CD4-positive, alpha-beta T cell (primary cell): ENCODE measurements around the gene LRP6. TPM values are rescaled to one million over a fixed set of nuclear protein-coding genes. Genes with fewer than 3 reads are reported as not detected.
A peak's percentile ranks its signal among the peaks of the same experiment; 100 is the strongest.
"Not testable (repeated sequence)": the region's sequence is repeated elsewhere in the genome, so short reads cannot be mapped to it uniquely, and the experiment has no call there.

Experiments
- ATAC-seq: fragments of 200-7000 bp; cut with Tn5 transposase; one replicate; pipeline ENCODE4 v1.10.0; 2022; ENCODE audit warnings: mild to moderate bottlenecking; ENCODE audit not compliant: poor library complexity
- CTCF ChIA-PET: fragments of 350-600 bp; sonication (Branson Sonifier 250); formaldehyde crosslinking; loops from one replicate; lab custom pipeline; 2021; ENCODE audit warnings: antibody characterized with exemption, inconsistent platforms; lab: Charles Lee
- POLR2A ChIA-PET: fragments of 350-600 bp; sonication (Branson Sonifier 250); formaldehyde crosslinking; loops from one replicate; lab custom pipeline; 2021; ENCODE audit warnings: antibody characterized with exemption, inconsistent platforms; lab: Charles Lee
- DNase-seq, 14 experiments: peaks; one replicate each; pipeline ENCODE4 v3.0.0-alpha.2; 2013 to 2020; ENCODE audit warnings: mixed read lengths in 2 of 14
- H3K27ac ChIP-seq, 2 donors: one replicate each; pipeline versions ENCODE4 v1.5.1 to v1.7.0; 2013; ENCODE audit warnings: low read length in 2 of 2, low read depth in 1 of 2, mild to moderate bottlenecking in 1 of 2
- H3K27me3 ChIP-seq, 2 experiments: 1 replicate in 1 of 2; 2 replicates in 1 of 2; pipeline versions ENCODE4 v1.6.1 to v1.7.0; 2013; ENCODE audit warnings: low read length in 2 of 2, control low read depth in 1 of 2, mild to moderate bottlenecking in 1 of 2, moderate library complexity in 1 of 2; ENCODE audit not compliant: insufficient read depth in 2 of 2, control insufficient read depth in 1 of 2
- H3K36me3 ChIP-seq: one replicate; pipeline ENCODE4 v1.6.1; 2013; ENCODE audit warnings: low read length, control low read depth; ENCODE audit not compliant: insufficient read depth
- H3K4me1 ChIP-seq: one replicate; pipeline ENCODE4 v1.6.1; 2013; ENCODE audit warnings: low read length, control low read depth; ENCODE audit not compliant: insufficient read depth
- H3K4me3 ChIP-seq: one replicate; pipeline ENCODE4 v1.5.1; 2013; ENCODE audit warnings: mild to moderate bottlenecking, low read length, moderate library complexity
- H3K9me3 ChIP-seq, 2 experiments: 1 replicate in 1 of 2; 2 replicates in 1 of 2; pipeline versions ENCODE4 v1.6.1 to v1.7.0; 2013; ENCODE audit warnings: low read length in 2 of 2, mild to moderate bottlenecking in 2 of 2, control low read depth in 1 of 2, moderate library complexity in 1 of 2; ENCODE audit not compliant: control insufficient read depth in 1 of 2, insufficient read depth in 1 of 2
- H3K27ac Mint-ChIP-seq: one replicate; pipeline ENCODE4 v1.8.0; 2020; ENCODE audit warnings: mixed read lengths
- H3K27me3 Mint-ChIP-seq: one replicate; pipeline ENCODE4 v1.8.0; 2021; ENCODE audit warnings: mixed read lengths
- H3K36me3 Mint-ChIP-seq: one replicate; pipeline ENCODE4 v1.8.0; 2021; ENCODE audit warnings: low read depth, mixed read lengths
- H3K4me1 Mint-ChIP-seq: one replicate; pipeline ENCODE4 v1.8.0; 2021; ENCODE audit warnings: low read depth, mixed read lengths
- H3K4me3 Mint-ChIP-seq: one replicate; pipeline ENCODE4 v1.8.0; 2020; ENCODE audit warnings: mild to moderate bottlenecking, mixed read lengths
- H3K9me3 Mint-ChIP-seq: one replicate; pipeline ENCODE4 v1.8.0; 2020; ENCODE audit warnings: mixed read lengths
- intact Hi-C, 2 experiments: fragments of 100-400 bp; cut with DNase I in 1 of 2; cut with micrococcal nuclease in 1 of 2; formaldehyde crosslinking; loops; one replicate each; pipeline versions ENCODE4 v1.15.1 to v1.9.0; 2023 to 2025; cut with DNase I, micrococcal nuclease
- polyA plus RNA-seq, 2 donors: library from polyadenylated mRNA; unstranded; fragments of 120-200 nt; gene quantifications; one replicate each; pipeline ENCODE4 v1.2.1, GENCODE V29; 2013
- total RNA-seq, 174 experiments: library from RNA in 2 of 174; stranded (reverse) in 2 of 174; gene quantifications; one replicate each; pipeline ENCODE4 v1.2.3 and lab custom pipeline; 2021 to 2026
- TF ChIP-seq, protein P1 (sequence below): fragments of 200-600 bp; IDR thresholded peaks from one replicate; pipeline ENCODE4 v1.8.0; 2022; ENCODE audit warnings: antibody characterized with exemption, mild to moderate bottlenecking

LRP6 gene
- total RNA-seq (1 to 10 TPM; 5.2 to 6.8 TPM), total RNA-seq (lab: John Stamatoyannopoulos, UW) (6.4 to 36.1 (median 14.2) reads per million in 172 experiments)
- 2.2 TPM for polyA plus RNA-seq (2013, experiment 1 of 2)
- 2.7 TPM for polyA plus RNA-seq (2013, experiment 2 of 2)

DNA sequence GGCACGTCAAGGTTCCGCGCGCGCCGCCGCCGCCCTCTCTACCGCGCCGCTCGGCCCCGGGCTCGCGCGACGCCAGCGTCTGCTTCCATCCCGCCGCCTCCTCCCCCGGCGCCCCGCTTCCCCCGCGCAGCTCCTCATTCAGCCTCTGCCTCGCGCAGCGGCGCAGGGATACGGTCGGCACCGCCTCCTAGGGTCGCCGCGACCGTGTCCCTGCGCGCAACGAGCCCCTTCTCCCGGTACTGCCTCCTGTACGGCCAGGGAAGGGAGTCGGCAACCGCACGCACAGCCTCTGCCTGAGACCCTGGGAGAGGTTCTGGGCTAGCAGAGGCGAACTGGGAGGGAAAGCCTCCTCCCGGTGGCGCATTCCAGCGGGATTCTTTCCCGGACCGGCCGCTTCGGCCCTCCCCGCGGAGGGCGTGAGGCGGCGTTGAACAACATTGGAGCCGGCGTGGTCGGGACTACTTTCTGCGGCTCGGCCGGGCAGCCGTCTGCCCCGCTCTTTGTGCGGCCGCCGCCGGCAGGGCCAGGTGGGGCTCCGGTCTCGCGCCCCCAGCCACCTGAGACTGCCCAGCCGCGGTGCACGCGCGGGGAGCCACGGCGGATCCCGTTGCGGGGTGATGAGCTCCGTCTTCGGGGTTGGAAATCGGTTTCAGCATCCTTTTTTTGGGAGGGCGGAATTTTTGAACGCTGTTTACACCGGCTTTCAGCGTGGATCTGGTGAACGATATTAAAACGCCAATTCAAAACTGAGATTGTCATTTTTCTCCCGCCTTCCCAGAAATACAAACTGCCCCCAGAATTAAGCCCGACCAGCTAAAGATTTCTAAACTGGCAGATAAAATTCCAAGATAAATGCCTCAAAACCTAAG, at the start of gene LRP6:
Gene LRP6 (minus strand): TSS at position 172 of the 869 bp plus-strand sequence. CDS start 309 bp downstream, outside the sequence.
- Mint-ChIP-seq H3K27ac (peak within 1 kb of the TSS; percentile 18), H3K36me3 (peaks cover 8% of the 10 kb centered on the region), H3K4me1 (peaks cover 28% of the 10 kb centered on the region), H3K9me3 (no peaks in the 10 kb centered on the region), H3K27me3 (peaks cover 6% of the 10 kb centered on the region), H3K4me3 (peak within 1 kb of the TSS; percentile 91)
- ChIA-PET CTCF (no interaction called here), POLR2A (interaction anchor here (0.6 to 2.0 kb wide), 16 partner anchors 9 to 721 kb away, joined by 3 to 15 read pairs (median 3); partner anchors contain the start of genes BCL2L14 and BORCS5)
- peak; percentile 52 to 86 (median 70) for DNase-seq
- H3K4me3 ChIP-seq: peak within 1 kb of the TSS; percentile 66
- H3K27me3 ChIP-seq: peaks cover 0 to 14% of the 10 kb centered on the region in 2 experiments
- TF ChIP-seq, protein P1, sequence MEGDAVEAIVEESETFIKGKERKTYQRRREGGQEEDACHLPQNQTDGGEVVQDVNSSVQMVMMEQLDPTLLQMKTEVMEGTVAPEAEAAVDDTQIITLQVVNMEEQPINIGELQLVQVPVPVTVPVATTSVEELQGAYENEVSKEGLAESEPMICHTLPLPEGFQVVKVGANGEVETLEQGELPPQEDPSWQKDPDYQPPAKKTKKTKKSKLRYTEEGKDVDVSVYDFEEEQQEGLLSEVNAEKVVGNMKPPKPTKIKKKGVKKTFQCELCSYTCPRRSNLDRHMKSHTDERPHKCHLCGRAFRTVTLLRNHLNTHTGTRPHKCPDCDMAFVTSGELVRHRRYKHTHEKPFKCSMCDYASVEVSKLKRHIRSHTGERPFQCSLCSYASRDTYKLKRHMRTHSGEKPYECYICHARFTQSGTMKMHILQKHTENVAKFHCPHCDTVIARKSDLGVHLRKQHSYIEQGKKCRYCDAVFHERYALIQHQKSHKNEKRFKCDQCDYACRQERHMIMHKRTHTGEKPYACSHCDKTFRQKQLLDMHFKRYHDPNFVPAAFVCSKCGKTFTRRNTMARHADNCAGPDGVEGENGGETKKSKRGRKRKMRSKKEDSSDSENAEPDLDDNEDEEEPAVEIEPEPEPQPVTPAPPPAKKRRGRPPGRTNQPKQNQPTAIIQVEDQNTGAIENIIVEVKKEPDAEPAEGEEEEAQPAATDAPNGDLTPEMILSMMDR: no peak
- H3K27ac ChIP-seq: no peak within 1 kb of the TSS
- H3K4me1 ChIP-seq: peaks cover 16% of the 10 kb centered on the region
- intact Hi-C loops: loop anchor here in 1 of 2 experiments (5.0 kb wide), 1 partner anchor 85 kb away; the partner anchor contains the start of gene MANSC1
- H3K9me3 ChIP-seq: no peaks in the 10 kb centered on the region
- peak; percentile 93 for ATAC-seq
- H3K36me3 ChIP-seq: no peaks in the 10 kb centered on the region

DNA sequence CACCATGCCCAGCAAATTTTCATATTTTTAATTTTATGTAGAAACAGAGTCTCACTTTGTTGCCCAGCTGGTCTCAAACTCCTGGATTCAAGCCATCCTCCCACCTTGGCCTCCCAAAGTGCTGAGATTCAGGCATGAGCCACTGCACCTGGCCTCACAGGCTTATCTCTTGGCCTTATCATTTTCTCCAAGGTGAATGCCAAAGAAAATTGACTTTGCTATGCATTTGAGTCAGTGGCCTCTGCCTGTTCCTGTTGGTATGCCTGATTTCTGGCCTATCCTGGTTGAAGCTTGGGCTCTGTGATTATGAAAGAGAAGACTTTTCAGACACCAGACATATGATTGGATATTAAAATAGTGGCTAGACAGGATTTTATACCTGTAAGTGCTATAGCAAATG, 49.0 kb upstream of the LRP6 start:
- H3K9me3 ChIP-seq: peaks cover 0 to 4% of the 10 kb centered on the region in 2 experiments
- DNase-seq (no peak), ATAC-seq (no peak)
- H3K4me3 ChIP-seq: no peak overlapping the region
- POLR2A ChIA-PET: no interaction called here
- no peaks in the 10 kb centered on the region for H3K36me3 ChIP-seq
- H3K27ac Mint-ChIP-seq: no peak overlapping the region
- H3K4me1 ChIP-seq: no peaks in the 10 kb centered on the region
- intact Hi-C loops: no loop called here
- no peak overlapping the region for H3K4me3 Mint-ChIP-seq
- CTCF ChIA-PET: interaction anchor here (1.6 kb wide), 1 partner anchor 18 kb away, joined by 3 read pairs; no protein-coding TSS in a partner anchor
- TF ChIP-seq, protein P1: no peak
- H3K36me3 Mint-ChIP-seq: no peaks in the 10 kb centered on the region
- no peaks in the 10 kb centered on the region for H3K9me3 Mint-ChIP-seq
- H3K27me3 ChIP-seq: no peaks in the 10 kb centered on the region
- H3K4me1 Mint-ChIP-seq: no peaks in the 10 kb centered on the region
- no peaks in the 10 kb centered on the region for H3K27me3 Mint-ChIP-seq
- H3K27ac ChIP-seq: no peak overlapping the region

DNA sequence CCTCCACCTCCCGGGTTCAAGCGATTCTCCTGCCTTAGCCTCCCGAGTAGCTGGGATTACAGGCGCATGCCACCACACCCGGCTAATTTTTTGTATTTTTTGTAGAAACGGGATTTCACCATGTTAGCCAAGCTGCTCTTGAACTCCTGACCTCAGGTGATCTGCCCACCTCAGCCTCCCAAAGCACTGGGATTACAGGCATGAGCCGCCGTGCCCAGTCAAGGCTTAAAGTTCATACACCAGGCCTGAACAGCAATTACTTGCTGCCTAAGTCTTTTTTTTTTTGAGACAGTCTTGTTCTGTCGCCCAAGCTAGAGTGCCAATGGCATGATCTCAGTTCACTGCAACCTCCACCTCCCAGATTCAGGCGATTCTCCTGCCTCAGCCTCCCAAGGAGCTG, 43.9 kb upstream of the LRP6 start:
- H3K4me1 ChIP-seq, POLR2A ChIA-PET, H3K9me3 ChIP-seq, CTCF ChIA-PET, H3K4me1 Mint-ChIP-seq, intact Hi-C loops, H3K9me3 Mint-ChIP-seq, H3K27ac Mint-ChIP-seq, ATAC-seq, DNase-seq, H3K27ac ChIP-seq, H3K27me3 ChIP-seq, H3K36me3 ChIP-seq, H3K4me3 Mint-ChIP-seq, H3K36me3 Mint-ChIP-seq, H3K27me3 Mint-ChIP-seq, H3K4me3 ChIP-seq: not testable (repeated sequence)
